Neural crest cell (in vitro differentiated cells): Measurements from ENCODE around the gene CNDP1. TPM values are rescaled to one million over a fixed set of nuclear protein-coding genes. Genes with fewer than 3 reads are reported as not detected.

Experiments used
- DNase-seq: peaks from one replicate; pipeline ENCODE4 v3.0.0; 2021; ENCODE audit warnings: low read depth, mixed read lengths, low spot score
- H3K27ac Mint-ChIP-seq: one replicate; pipeline ENCODE4 v1.8.0; 2021; ENCODE audit warnings: mild to moderate bottlenecking, mixed read lengths; ENCODE audit not compliant: unreplicated experiment
- H3K27me3 Mint-ChIP-seq: 2 replicates; pipeline ENCODE4 v1.8.0; 2021; ENCODE audit warnings: low read depth, mild to moderate bottlenecking, mixed read lengths
- H3K36me3 Mint-ChIP-seq: 2 replicates; pipeline ENCODE4 v1.8.0; 2021; ENCODE audit warnings: low read depth, mild to moderate bottlenecking, mixed read lengths
- H3K4me1 Mint-ChIP-seq: 2 replicates; pipeline ENCODE4 v1.8.0; 2021; ENCODE audit warnings: mixed read lengths
- H3K4me3 Mint-ChIP-seq: one replicate; pipeline ENCODE4 v1.8.0; 2021; ENCODE audit warnings: mild to moderate bottlenecking, mixed read lengths
- H3K9me3 Mint-ChIP-seq: 2 replicates; pipeline ENCODE4 v1.8.0; 2021; ENCODE audit warnings: mixed read lengths
- total RNA-seq: library from RNA; stranded (reverse); gene quantifications from 2 replicates; pipeline ENCODE4 v1.2.1, GENCODE V29; 2021
- TF ChIP-seq, protein P1 (sequence below): fragments of 200-600 bp; sonication (generic); conservative IDR thresholded peaks from 2 replicates; pipeline ENCODE4 v1.5.0; 2021; ENCODE audit warnings: antibody characterized with exemption, mild to moderate bottlenecking

The CNDP1 gene
- total RNA-seq, 1 donor from 2014 or later = 0.56 TPM

DNA sequence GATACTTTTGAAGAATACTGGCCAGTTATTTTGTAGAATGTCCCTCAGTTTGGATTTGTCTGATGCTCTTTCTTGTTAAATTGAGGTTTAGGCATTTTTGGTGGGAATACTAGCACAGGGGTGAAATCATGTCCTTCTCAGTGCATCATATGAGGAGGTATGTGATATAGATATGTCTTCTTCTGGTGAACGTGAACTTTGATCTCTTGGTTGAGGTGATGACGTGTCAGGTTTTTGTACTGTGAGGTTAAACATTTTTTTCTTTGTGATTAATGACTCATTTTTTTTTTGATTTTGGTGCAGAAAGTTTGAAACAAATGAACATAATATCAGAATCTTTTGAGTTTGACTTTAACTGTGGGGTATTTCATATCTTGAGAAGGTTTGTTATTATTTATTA lies 74.4 kb downstream of the CNDP1 start:
- Mint-ChIP-seq H3K27ac (no peak overlapping the region), H3K9me3 (no peaks in the 10 kb centered on the region), H3K4me3 (no peak overlapping the region), H3K27me3 (no peaks in the 10 kb centered on the region), H3K36me3 (no peaks in the 10 kb centered on the region), H3K4me1 (peaks cover 6% of the 10 kb centered on the region)
- TF ChIP-seq, protein P1, sequence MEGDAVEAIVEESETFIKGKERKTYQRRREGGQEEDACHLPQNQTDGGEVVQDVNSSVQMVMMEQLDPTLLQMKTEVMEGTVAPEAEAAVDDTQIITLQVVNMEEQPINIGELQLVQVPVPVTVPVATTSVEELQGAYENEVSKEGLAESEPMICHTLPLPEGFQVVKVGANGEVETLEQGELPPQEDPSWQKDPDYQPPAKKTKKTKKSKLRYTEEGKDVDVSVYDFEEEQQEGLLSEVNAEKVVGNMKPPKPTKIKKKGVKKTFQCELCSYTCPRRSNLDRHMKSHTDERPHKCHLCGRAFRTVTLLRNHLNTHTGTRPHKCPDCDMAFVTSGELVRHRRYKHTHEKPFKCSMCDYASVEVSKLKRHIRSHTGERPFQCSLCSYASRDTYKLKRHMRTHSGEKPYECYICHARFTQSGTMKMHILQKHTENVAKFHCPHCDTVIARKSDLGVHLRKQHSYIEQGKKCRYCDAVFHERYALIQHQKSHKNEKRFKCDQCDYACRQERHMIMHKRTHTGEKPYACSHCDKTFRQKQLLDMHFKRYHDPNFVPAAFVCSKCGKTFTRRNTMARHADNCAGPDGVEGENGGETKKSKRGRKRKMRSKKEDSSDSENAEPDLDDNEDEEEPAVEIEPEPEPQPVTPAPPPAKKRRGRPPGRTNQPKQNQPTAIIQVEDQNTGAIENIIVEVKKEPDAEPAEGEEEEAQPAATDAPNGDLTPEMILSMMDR = no peak
- DNase-seq = no peak

DNA sequence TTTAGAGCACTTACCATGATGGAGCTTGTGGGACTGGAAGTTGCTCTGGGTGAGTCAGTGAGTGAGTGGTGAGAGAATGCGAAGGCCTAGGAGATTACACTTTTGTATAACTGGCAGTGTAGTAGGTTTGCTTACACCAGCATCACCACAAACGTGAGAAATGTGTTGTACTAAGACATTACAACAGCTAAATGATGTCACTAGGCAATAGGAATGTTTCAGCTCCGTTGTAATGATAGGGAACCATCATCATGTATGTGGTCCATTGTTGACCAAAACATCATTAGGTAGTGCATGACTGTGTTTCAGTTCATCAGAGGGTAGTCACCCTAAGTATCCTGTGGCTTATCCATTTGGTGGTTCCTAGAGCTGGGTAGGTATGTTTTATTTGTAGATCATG lies 75.2 kb downstream of the CNDP1 start:
- Mint-ChIP-seq H3K27me3 (no peaks in the 10 kb centered on the region), H3K4me3 (no peak overlapping the region), H3K4me1 (peaks cover 6% of the 10 kb centered on the region), H3K27ac (no peak overlapping the region), H3K9me3 (no peaks in the 10 kb centered on the region), H3K36me3 (no peaks in the 10 kb centered on the region)
- no peak for DNase-seq
- TF ChIP-seq, protein P1 = no peak

DNA sequence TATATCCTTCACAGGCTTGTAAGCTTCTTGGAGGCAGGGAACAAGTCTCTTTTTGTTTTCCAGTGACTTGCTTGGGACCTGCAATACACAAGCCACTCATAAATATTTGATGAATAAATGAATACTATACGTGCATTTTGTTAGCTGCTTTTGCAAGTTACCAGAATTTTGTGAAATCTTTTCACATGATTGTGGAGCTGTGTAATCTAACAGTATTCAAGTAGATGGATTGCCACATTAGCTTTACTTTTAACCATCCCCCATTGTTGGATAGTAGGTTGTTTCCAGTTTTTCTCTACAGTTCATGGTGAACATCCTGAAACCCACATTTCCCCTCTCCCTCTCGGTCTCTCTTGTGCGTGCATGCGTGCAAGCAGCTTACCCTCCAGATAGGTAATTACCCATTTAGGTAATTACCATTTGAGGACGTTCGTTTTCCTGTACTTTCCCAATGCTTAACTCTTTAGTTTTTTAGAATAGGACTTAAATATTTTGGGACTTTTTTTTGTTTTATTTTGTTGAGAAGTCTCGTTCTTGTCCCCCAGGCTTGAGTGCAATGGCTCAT lies 75.8 kb downstream of the CNDP1 start:
- H3K27ac Mint-ChIP-seq = no peak overlapping the region
- peaks cover 6% of the 10 kb centered on the region for H3K4me1 Mint-ChIP-seq
- no peaks in the 10 kb centered on the region for H3K27me3 Mint-ChIP-seq
- H3K9me3 Mint-ChIP-seq = no peaks in the 10 kb centered on the region
- H3K4me3 Mint-ChIP-seq = no peak overlapping the region
- no peaks in the 10 kb centered on the region for H3K36me3 Mint-ChIP-seq
- DNase-seq = no peak
- TF ChIP-seq, protein P1 = no peak

DNA sequence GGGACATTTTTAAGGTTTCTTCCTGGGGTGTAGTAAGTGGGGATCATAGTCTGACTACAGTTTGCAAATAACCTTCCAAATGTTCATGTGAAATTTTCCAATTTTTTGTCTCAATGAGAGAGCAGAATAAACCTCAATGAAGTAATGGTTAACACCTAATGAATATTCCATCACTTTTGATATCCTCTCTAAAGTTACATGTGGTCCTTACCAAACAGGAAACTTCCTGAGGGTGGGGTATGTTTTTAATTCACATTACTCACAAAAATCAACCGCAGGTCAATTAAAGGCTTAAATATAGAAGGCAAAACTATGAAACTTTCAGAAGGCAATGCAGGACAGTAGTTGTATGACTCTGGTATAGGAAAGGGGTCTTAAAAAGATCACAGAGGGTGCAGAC lies 76.6 kb downstream of the CNDP1 start:
- Mint-ChIP-seq H3K9me3 (no peaks in the 10 kb centered on the region), H3K36me3 (no peaks in the 10 kb centered on the region), H3K4me3 (no peak overlapping the region), H3K4me1 (peaks cover 6% of the 10 kb centered on the region), H3K27ac (no peak overlapping the region), H3K27me3 (no peaks in the 10 kb centered on the region)
- no peak for DNase-seq
- TF ChIP-seq, protein P1 = no peak

DNA sequence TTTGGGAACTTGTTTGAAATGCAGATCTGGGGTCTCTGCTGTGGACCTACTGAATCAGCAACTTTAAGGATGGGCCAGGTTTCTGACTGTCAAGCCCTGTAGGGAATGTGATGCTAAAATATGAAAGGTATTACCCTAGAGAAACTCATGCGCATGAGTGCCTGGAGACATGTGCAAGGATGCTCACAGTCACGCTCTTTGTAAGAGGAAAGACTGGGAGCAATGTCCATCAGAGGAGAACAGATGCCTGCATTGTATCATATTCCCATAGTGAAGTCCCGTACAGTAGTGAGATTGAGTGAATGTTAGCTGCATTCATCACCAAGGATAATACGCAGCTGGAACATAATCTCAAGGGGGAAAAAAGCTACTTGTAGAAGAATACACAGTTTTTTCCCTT lies 77.5 kb downstream of the CNDP1 start:
- Mint-ChIP-seq H3K4me1 (peaks cover 6% of the 10 kb centered on the region), H3K27ac (no peak overlapping the region), H3K36me3 (no peaks in the 10 kb centered on the region), H3K4me3 (no peak overlapping the region), H3K27me3 (no peaks in the 10 kb centered on the region), H3K9me3 (no peaks in the 10 kb centered on the region)
- TF ChIP-seq, protein P1 = no peak
- no peak for DNase-seq
